ENCODE measurements around the gene LIMD2.
"Not testable (repeated sequence)": the region's sequence is repeated elsewhere in the genome, so short reads cannot be mapped to it uniquely, and the experiment has no call there.

Gene LIMD2

GRCh38 chr17:63699638-63700527 is at the start of gene LIMD2:
TSS of gene LIMD2 (minus strand) at chr17:63700125. CDS start at chr17:63699298, 827 bp downstream.
- DNase-seq (ENCODE audit: low read depth in 2 of 2) = peak; percentile 74 to 77

DNA sequence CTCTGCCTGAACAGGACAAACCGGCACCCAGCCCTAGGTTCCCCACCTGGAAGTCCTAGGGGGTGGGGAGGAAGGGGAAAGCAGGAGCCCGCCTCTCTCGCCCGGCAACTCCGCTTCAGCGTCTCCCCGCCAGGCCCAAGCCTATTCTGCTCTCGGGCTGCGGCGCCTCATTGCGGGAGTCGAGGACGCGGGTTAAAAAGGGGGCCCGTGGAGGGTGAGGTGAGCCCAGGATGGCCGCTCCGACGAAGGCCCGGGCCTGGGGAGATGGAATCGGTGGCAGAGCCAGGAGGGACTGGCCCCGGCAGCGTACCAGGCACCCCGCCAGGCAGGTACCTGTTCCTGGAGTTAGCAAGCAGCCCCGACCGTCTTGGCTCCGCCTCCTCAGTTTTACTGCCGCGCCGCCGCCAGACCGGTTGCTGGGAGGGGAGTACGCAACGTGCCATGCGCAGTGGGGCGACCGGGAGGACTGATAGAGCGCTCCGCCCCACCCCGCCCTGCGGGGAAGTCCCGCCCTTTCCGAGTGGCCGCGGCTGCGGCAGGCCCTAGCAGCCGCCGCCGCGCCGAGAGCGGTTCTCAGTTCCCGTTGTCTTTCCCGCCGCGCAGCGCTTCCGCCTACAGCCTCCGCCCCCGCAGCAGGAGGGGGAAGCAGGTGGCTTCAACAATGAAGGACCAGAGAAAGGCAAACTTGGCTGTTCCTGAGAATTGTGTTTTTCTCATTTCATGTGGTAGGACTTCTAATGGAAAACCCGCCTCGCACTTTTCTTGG is 41.7 kb upstream of the LIMD2 start, which contains the start of gene STRADA:
Gene STRADA (minus strand): TSS at position 392 of the 766 bp plus-strand sequence. CDS start 13,430 bp downstream, outside the sequence.
- DNase-seq (ENCODE audit: low read depth in 2 of 2) = peak; percentile 95 to 98

DNA sequence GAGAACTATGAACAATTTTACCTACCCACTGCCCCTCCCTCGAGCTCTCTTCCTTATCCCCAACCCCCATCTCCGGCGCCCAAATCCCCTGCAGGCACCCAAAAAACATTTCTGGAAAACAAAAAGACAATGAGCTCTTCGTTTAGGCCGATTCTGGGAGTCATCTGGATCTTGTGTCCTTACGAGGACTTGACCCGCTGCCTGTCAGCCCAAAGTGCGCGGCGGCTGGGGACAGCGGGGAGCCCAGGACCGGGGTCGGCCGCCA is 41.1 kb upstream of the LIMD2 start:
- DNase-seq (ENCODE audit: low read depth in 2 of 2) = no peak

DNA sequence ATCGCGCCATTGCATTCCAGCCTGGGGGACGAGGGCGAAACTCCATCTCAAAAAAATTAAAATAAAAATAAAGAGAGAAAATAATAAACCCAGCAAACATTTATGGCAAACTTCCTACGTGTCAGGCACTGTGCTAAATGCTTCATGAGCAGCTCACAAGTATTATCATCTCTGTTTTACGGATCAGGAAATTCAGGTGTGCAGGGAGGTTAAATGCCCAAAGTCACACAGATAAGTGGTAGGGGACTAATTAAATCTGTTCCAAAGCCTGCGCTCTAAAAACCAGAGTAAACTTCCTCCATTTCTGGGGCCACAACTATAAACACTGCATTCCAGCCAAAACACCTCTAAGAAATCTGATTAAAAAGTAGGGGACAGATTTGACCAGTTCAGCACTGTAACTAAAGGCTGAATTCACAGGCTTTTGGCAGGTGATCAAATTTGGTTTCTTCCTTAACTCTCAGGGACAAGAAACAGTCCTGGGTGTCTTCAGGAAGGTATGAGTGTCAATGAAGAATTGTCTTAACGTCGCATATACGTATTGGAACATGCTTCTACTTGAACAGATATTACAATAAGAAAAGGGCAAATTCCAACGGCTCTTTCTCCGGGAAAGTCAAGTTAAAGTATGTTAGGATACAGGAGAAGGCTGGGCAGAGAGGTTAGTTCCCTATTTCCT is 40.7 kb upstream of the LIMD2 start:
- no peak for DNase-seq (ENCODE audit: low read depth in 2 of 2)

DNA sequence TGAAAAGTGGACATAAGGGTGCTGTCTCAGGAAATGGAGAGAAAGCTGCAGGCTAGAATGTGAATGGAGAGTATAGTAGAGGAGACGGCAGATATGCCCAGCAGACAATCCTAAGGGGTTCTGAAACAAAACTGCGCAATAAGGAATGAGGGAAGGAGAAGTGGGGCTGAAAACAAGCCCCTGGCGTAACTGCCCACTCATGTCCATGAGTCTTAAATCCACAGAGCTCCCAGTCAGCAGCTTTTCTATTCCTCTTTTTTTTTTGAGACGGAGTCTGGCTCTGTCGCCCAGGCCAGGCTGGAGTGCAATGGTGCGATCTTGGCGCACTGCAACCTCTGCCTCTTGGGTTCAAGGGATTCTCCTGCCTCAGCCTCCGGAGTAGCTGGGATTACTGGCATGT is 35.8 kb upstream of the LIMD2 start:
- no peak for DNase-seq (ENCODE audit: low read depth in 2 of 2)

- DNase-seq (ENCODE audit: low read depth in 2 of 2) = no peak
Observed at GRCh38 chr17:63722403-63722802, 22.5 kb upstream of the LIMD2 start.

DNA sequence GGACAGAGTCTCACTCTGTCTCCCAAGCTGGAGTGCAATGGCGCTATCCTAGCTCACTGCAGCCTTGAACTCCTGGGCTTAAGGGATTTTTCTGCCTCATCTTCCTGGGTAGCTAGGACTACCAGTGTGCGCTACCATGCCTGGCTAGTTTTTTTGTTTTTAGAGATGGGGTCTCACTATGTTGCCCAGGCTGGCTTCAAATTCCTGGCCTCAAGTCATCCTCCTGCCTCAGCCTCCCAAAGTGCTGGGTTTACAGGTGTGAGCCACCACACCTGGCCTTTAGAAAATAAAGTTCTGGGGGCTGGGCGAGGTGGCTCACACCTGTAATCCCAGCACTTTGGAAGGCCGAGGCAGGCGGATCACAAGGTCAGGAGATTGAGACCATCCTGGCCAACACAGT is 20.3 kb upstream of the LIMD2 start:
- not testable (repeated sequence) for DNase-seq (ENCODE audit: low read depth in 2 of 2)

DNA sequence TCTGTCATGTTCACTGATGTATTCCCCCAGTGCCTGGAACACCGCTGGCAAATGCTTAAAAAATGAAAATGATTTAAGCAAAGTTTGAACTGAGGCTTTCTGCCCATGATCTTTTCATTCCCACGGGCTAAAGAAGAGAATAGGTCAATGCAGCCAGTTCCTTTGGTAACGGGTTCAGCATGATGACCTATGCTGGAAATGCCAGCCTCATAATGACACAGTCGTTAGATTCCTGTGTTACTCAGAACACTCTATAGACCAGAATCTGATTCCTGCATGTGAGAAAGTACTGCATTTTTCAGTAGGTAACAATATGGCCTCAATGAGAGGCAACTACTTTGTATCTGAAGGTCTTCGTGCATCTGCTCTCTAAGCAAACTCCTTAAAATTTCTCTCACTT is 19.1 kb upstream of the LIMD2 start:
- DNase-seq (ENCODE audit: low read depth in 2 of 2) = no peak

DNA sequence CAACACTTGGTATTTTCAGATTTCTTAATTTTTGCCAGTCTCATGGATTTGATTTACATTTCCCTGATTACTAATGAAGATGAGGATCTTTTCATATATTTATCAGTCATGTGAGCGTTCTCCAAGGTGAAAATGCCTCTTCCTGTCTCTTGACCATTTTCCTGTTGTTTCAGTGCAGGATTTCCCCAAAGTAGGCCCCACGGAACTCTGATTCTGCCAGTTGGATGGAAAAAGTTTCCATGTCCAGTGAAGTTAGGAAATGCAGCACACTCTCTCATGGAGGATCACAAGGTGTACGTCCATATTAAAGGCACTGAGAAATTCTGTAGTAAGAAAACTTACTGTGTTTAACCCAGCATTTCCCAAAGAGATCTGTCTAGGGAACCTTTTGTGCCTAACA is 16.5 kb upstream of the LIMD2 start:
- DNase-seq (ENCODE audit: low read depth in 2 of 2) = no peak

GRCh38 chr17:63714550-63715277 is 14.8 kb upstream of the LIMD2 start:
- no peak for DNase-seq (ENCODE audit: low read depth in 2 of 2)

DNA sequence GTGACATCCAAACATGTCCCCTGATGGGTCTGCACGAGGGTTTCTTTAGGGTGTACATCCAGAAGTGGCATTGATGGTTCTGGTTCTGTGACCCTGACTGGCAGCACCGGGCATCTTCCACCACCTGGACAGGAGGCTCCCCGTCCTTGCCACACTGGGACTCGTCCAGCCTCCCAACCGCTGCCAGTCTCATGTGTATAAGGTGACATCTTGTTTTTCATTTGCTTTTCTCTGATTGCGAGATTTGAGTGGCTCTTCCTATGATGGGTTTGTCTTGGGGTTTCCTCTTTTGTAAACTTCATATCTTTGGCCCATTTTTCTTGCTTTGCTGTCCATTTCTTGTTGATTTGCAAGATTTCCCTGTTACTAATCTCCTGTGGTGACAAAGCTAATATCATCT is 9.2 kb upstream of the LIMD2 start:
- DNase-seq (ENCODE audit: low read depth in 2 of 2) = no peak

DNA sequence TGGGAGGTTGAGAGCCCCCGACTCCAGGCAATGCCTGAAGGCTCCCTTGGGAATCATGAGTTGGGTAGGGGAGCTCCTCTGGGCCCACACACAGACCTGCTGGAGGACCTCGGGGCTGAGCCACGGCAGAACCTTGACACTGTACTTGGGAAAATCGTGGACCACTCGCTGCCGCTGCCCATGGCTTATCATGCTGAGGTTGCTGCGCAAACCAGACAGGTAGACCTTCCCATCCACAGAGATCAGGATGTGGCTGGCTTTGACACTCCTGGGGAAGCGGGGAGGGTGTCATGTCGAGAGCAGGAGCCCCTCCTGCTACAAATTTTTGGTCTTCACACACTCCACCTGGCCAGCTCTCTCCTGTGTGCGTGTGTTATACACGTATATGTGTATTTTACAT is 7.2 kb upstream of the LIMD2 start:
- no peak for DNase-seq (ENCODE audit: low read depth in 2 of 2)

GRCh38 chr17:63706336-63707082 is 6.6 kb upstream of the LIMD2 start:
- no peak for DNase-seq (ENCODE audit: low read depth in 2 of 2)

- no peak for DNase-seq (ENCODE audit: low read depth in 2 of 2)
Observed at GRCh38 chr17:63705657-63706056, 5.7 kb upstream of the LIMD2 start.

DNA sequence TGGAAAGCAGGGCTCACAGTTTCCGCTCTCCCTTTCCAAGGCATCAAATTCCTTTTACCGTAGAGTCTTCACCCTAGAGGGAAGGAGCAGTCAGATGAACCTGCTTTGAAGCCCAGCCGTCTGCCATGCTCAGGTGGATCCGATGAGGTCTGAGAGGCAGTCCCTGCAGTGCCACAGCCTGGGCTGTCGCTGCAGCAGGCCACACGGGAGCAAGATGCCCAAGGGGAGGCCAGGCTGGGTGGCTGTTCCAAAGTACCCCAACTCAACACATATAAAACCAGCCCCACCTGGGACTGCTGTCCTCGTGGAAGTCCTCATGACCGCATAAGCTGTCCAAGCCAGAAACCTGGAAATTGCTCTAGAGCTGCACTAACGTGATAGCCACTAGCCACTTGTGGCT is 4.9 kb upstream of the LIMD2 start:
- DNase-seq (ENCODE audit: low read depth in 2 of 2) = no peak

DNA sequence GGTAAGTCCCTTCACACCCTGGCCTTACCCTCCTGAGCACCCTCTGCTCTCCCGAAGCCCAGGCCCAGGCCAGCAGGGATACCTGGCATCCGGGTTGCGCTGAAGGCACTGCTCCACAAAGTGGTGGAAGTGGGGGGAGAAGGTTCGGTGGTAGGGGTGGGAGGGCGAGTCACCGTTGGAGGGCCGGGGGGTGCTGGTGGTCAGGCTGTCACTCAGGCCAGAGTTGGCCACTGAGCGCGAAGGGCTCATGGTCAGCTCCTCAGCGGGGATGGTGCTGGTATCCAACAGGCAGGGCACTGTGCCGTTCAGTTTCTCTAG is 4.3 kb upstream of the LIMD2 start:
- no peak for DNase-seq (ENCODE audit: low read depth in 2 of 2)

DNA sequence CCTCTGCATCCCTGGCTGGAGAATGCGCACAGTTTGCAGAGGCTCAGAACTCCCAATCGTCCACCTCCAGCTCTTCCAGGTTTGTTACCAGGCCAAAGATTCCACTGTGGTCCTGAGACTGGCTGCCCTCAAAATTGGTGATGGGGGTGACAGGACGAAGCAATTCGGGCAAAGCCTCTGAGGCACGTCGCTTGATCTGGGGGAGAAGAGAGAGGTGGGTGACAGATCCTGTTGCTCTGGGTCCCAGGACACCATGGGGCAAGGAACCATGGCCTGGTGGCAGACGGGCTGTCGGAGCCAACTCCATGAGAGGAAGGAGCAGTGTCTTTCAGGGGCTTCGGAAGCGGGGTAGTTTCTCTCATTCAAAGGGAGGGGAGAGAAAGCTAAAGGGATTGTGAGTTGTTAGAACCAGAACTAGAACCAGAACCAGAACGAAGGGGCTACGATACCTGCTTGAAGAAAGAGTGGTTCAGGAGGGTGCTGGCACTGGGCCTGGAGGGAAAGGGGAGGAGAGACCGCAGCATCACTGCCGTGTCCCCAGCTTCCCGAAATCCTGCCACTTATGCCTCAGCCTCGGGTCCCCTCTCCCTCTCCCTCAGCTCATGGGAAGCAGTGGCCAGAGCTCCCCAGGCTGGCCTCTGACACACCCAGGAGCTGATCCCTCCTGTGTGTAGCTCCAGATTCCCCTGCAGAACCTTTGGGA is 3.8 kb upstream of the LIMD2 start:
- no peak for DNase-seq (ENCODE audit: low read depth in 2 of 2)

- DNase-seq (ENCODE audit: low read depth in 2 of 2) = no peak
Observed at GRCh38 chr17:63703029-63703428, 3.1 kb upstream of the LIMD2 start.

GRCh38 chr17:63702721-63703015 is 2.7 kb upstream of the LIMD2 start:
- DNase-seq (ENCODE audit: low read depth in 2 of 2) = no peak

- peak in 1 of 2 donors; percentile 41 for DNase-seq (ENCODE audit: low read depth in 2 of 2)
Observed at GRCh38 chr17:63701868-63702720, 2.2 kb upstream of the LIMD2 start.
